Kidney epithelial cell (primary cell): ENCODE data around the gene KCTD16. TPM values are rescaled to one million over a fixed set of nuclear protein-coding genes. Genes with fewer than 3 reads are reported as not detected.

Source experiments
- DNase-seq: peaks from one replicate; pipeline ENCODE4 v3.0.0-alpha.2; 2010; ENCODE audit warnings: low read depth
- H3K27me3 ChIP-seq: 2 replicates; pipeline ENCODE4 v1.6.0; 2011; ENCODE audit warnings: low read length; ENCODE audit not compliant: control insufficient read depth, insufficient read depth
- H3K36me3 ChIP-seq: 2 replicates; pipeline ENCODE4 v1.5.1; 2011; ENCODE audit warnings: low read length; ENCODE audit not compliant: control insufficient read depth, insufficient read depth
- H3K4me3 ChIP-seq: 2 replicates; pipeline ENCODE4 v1.5.1; 2011; ENCODE audit warnings: low read depth, mild to moderate bottlenecking, control low read depth, low read length
- CTCF ChIP-seq: IDR thresholded peaks from 2 replicates; pipeline ENCODE4 v1.5.1; 2011; ENCODE audit warnings: mild to moderate bottlenecking, moderate library complexity, low read length, control low read depth, inconsistent platforms; ENCODE audit not compliant: insufficient read depth, poor library complexity, severe bottlenecking
- total RNA-seq: library from RNA; depleted of rRNA; stranded (reverse); fragments of >200 nt; gene quantifications from 2 replicates; pipeline ENCODE4 v1.2.3, GENCODE V29; 2015

Gene KCTD16
- total RNA-seq, 1 donor from 2014 or later: 1.4 TPM

GRCh38 chr5:144403817-144404420 lies 233.2 kb downstream of the KCTD16 start:
- DNase-seq: no peak
- no peaks in the 10 kb centered on the region for H3K27me3 ChIP-seq
- no peak overlapping the region for H3K4me3 ChIP-seq
- H3K36me3 ChIP-seq: no peaks in the 10 kb centered on the region
- no peak for TF ChIP-seq CTCF

GRCh38 chr5:144404672-144405071 lies 234.0 kb downstream of the KCTD16 start:
- Histone ChIP-seq H3K27me3 (no peaks in the 10 kb centered on the region), H3K4me3 (no peak overlapping the region), H3K36me3 (no peaks in the 10 kb centered on the region)
- TF ChIP-seq CTCF: no peak
- no peak for DNase-seq

- no peak overlapping the region for H3K4me3 ChIP-seq
- no peak for TF ChIP-seq CTCF
- no peak for DNase-seq
- H3K36me3 ChIP-seq: no peaks in the 10 kb centered on the region
- H3K27me3 ChIP-seq: no peaks in the 10 kb centered on the region
Observed at GRCh38 chr5:144405991-144406390, 235.3 kb downstream of the KCTD16 start.

- Histone ChIP-seq H3K36me3 (no peaks in the 10 kb centered on the region), H3K4me3 (no peak overlapping the region), H3K27me3 (no peaks in the 10 kb centered on the region)
- no peak for DNase-seq
- no peak for TF ChIP-seq CTCF
Observed at GRCh38 chr5:144406442-144406841, 235.8 kb downstream of the KCTD16 start.

GRCh38 chr5:144414202-144415029 lies 243.7 kb downstream of the KCTD16 start:
- Histone ChIP-seq H3K36me3 (no peaks in the 10 kb centered on the region), H3K4me3 (no peak overlapping the region), H3K27me3 (no peaks in the 10 kb centered on the region)
- no peak for TF ChIP-seq CTCF
- DNase-seq: no peak
